ENCODE data around the gene B4GALNT3. TPM values are rescaled to one million over a fixed set of nuclear protein-coding genes. Genes with fewer than 3 reads are reported as not detected.

B4GALNT3 gene
- total and polyA plus RNA-seq, 2 experiments from 2014 or later: 2.8 to 15.8 TPM

GRCh38 chr12:543114-543451 is 83.3 kb downstream of the B4GALNT3 start (continued):
- TF ChIP-seq ZNF462 (CRISPR knock-in tag; IDR thresholded peaks at IDR 0.05) (no peak), ETS1 (IDR thresholded peaks at IDR 0.05) (no peak), POLR2AphosphoS5 (IDR thresholded peaks at IDR 0.05; ENCODE audit: low read depth) (no peak), EZH2phosphoT487 (IDR thresholded peaks at IDR 0.05; ENCODE audit: unreplicated experiment) (no peak), CTCF (conservative IDR thresholded peaks at IDR 0.05; ENCODE audit: low read depth in 2 of 2) (no peak)

GRCh38 chr12:544142-544541 is 84.4 kb downstream of the B4GALNT3 start:
- peaks cover 6% of the 10 kb centered on the region; the same call in 1 of the 2 replicates for H3K4me1 ChIP-seq (ENCODE audit: insufficient read depth)
- H3K36me3 Mint-ChIP-seq (ENCODE audit: low read depth): peaks cover 3% of the 10 kb centered on the region; the same call in 1 of the 3 replicates
- no peaks in the 10 kb centered on the region for H4K20me1 ChIP-seq (replicated peaks; ENCODE audit: insufficient read depth)
- ATAC-seq (no peak), DNase-seq (ENCODE audit: low spot score) (no peak)
- H3K27me3 ChIP-seq (ENCODE audit: insufficient read depth): peaks cover 7% of the 10 kb centered on the region
- no peak overlapping the region for H3K4me3 Mint-ChIP-seq
- H3K9me2 ChIP-seq (ENCODE audit: insufficient read depth): no peaks in the 10 kb centered on the region
- no peak overlapping the region for H2AFZ ChIP-seq
- no peak overlapping the region for H3K27ac ChIP-seq (ENCODE audit: low read depth)
- H3K36me3 ChIP-seq (ENCODE audit: insufficient read depth): no peaks in the 10 kb centered on the region
- H3F3A ChIP-seq (replicated peaks; ENCODE audit: low read depth): no peaks in the 10 kb centered on the region
- peaks cover 16% of the 10 kb centered on the region for H3K4me1 Mint-ChIP-seq
- no peaks in the 10 kb centered on the region for H3K9me3 Mint-ChIP-seq
- peaks cover 11% of the 10 kb centered on the region for H3K27me3 Mint-ChIP-seq (ENCODE audit: insufficient read depth, low read depth, poor library complexity)
- H3K27ac Mint-ChIP-seq: no peak overlapping the region
- H3K4me2 ChIP-seq: no peak overlapping the region
- H3K4me3 ChIP-seq: no peak overlapping the region
- H3K79me2 ChIP-seq (replicated peaks; ENCODE audit: insufficient read depth): no peaks in the 10 kb centered on the region
- no peak for TF ChIP-seq REST (IDR thresholded peaks at IDR 0.05; ENCODE audit: unreplicated experiment)
